ENCODE results near the gene NANS.
"Not testable (repeated sequence)": the region's sequence is repeated elsewhere in the genome, so short reads cannot be mapped to it uniquely, and the experiment has no call there.

NANS gene

DNA sequence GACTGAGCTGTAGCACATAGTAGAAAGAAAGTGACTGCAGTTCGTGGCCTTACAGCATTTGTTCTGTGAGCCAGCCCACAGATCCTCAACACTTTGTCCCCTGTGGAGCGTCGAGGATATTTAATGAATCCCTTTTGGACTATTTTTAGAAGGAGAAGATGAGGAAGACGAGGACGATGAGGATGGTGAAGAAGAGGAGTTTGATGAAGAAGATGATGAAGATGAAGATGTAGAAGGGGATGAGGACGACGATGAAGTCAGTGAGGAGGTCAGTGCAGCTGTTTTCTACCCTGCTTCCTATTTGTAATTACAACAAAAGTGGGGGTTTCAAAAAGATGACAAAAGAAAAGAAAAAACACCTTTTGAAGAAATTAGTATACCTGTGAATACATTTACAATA, 45.4 kb upstream of the NANS start:
- DNase-seq (ENCODE audit: low read depth): no peak
- no peak overlapping the region for H3K4me3 ChIP-seq (ENCODE audit: low read depth, low read length)
- in situ Hi-C loops (cut with HindIII; ENCODE audit: low sequenced_read_pairs): loop anchor here (5.0 kb wide), 1 partner anchor 49 kb away; no protein-coding TSS in a partner anchor
- TF ChIP-seq, protein P1, sequence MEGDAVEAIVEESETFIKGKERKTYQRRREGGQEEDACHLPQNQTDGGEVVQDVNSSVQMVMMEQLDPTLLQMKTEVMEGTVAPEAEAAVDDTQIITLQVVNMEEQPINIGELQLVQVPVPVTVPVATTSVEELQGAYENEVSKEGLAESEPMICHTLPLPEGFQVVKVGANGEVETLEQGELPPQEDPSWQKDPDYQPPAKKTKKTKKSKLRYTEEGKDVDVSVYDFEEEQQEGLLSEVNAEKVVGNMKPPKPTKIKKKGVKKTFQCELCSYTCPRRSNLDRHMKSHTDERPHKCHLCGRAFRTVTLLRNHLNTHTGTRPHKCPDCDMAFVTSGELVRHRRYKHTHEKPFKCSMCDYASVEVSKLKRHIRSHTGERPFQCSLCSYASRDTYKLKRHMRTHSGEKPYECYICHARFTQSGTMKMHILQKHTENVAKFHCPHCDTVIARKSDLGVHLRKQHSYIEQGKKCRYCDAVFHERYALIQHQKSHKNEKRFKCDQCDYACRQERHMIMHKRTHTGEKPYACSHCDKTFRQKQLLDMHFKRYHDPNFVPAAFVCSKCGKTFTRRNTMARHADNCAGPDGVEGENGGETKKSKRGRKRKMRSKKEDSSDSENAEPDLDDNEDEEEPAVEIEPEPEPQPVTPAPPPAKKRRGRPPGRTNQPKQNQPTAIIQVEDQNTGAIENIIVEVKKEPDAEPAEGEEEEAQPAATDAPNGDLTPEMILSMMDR (IDR thresholded peaks at IDR 0.05; ENCODE audit: low read depth, low read length, missing control alignments): no peak

DNA sequence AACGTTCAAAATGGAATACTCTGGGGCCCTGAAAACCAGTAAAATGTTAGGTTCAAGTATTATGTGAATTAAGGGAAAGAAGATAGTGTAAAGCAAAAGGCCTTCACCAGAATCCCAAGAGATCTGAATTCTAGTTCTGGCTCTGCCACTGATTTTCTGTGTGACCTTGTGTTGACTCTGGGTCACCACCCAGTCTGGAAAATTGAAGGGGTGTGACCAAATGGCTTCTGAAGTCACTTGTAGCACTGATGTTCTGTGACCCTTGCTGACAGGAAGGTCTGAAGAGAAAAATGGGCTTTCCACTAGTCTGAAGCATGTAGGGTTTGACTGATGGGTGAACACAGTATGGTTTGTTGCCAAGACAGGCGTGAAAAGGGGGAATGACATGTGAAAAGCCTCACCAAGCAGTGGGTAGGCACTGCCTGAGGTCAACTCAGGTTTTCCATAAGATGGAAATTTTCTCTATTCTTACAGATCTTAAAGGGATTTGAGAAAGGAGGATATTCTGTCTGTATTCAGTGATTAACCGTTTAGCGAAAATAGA, 40.3 kb upstream of the NANS start:
- in situ Hi-C loops (cut with HindIII; ENCODE audit: low sequenced_read_pairs): no loop called here
- DNase-seq (ENCODE audit: low read depth): no peak
- H3K4me3 ChIP-seq (ENCODE audit: low read depth, low read length): no peak overlapping the region
- TF ChIP-seq, protein P1 (IDR thresholded peaks at IDR 0.05; ENCODE audit: low read depth, low read length, missing control alignments): no peak

DNA sequence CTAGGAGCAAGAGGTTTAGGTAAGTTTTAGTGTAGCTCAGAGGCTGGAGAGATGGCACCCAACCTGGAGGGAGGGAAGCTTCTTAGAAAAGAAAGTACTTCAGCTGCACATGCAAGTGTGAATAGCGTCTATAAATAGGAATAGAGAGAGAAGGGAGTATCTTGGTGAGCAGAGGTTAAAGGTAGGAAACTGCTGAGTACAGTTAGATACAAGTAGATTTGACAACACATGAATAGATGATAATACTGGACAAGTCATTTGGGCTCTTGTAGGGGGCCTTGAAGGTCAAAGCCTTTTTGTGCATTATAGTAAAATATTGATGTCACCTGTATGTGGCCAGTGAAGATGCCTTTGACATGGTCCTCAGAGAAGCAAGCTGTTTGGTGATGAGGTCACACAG, 39.2 kb upstream of the NANS start:
- no peak overlapping the region for H3K4me3 ChIP-seq (ENCODE audit: low read depth, low read length)
- no peak for DNase-seq (ENCODE audit: low read depth)
- in situ Hi-C loops (cut with HindIII; ENCODE audit: low sequenced_read_pairs): no loop called here
- TF ChIP-seq, protein P1 (IDR thresholded peaks at IDR 0.05; ENCODE audit: low read depth, low read length, missing control alignments): no peak

DNA sequence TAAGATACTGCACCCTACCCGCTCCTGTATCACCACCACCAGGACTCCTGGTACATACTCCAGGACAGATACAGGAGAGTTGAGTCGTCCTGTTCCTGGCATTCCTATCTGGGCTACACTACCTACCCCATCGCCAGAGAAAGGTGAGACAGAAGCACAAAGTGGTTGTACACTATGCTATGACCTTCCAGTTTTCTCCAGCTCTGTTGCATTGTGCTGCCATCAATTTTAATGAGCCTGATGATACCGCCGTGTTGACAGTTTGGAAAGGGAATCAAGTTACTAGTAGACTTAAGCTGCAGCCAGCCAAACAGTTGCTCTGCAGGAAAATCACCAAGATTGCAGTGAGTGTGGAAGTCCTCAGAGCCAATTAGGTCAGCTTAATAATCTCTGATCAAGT, 38.2 kb upstream of the NANS start:
- no peak for DNase-seq (ENCODE audit: low read depth)
- TF ChIP-seq, protein P1 (IDR thresholded peaks at IDR 0.05; ENCODE audit: low read depth, low read length, missing control alignments): no peak
- in situ Hi-C loops (cut with HindIII; ENCODE audit: low sequenced_read_pairs): no loop called here
- no peak overlapping the region for H3K4me3 ChIP-seq (ENCODE audit: low read depth, low read length)

DNA sequence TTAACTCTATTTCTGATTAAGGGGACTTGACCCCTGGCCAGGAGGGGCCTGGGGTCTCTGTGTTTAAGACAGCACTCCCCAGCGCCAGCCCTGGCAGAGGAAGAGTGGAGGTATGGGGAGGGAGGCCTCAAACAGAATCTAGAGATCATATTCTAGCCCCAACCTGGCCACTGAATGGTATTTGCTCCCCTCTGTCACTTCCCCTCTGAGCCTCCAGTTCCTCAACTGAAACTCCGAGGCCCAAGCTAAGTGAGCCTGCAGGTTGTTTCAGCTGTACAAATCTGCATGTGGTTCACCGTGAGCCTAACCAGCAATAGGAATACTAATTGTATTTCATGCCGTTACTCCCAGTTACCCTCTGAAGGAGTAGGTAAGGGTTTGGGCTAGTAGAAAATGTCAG, 37.4 kb upstream of the NANS start:
- DNase-seq (ENCODE audit: low read depth): no peak
- no peak overlapping the region for H3K4me3 ChIP-seq (ENCODE audit: low read depth, low read length)
- in situ Hi-C loops (cut with HindIII; ENCODE audit: low sequenced_read_pairs): no loop called here
- TF ChIP-seq, protein P1 (IDR thresholded peaks at IDR 0.05; ENCODE audit: low read depth, low read length, missing control alignments): no peak

DNA sequence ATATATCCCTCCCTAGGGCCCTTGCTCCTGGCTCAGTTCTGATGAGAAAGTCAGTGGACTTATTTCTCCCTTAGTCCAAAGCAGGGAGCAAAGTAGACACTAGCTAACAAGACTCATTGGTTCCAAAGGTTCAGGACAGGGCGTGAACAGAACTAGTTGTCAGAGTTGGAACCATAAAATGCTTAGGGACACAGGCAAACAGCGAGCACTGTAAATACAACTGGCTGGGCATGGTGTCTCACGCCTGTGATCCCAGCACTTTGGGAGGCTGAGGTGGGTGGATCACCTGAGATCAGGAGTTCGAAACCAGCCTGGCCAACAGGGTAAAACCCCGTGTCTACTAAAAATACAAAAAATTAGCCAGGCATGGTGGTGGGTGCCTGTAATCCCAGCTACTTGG, 36.7 kb upstream of the NANS start:
- H3K4me3 ChIP-seq (ENCODE audit: low read depth, low read length); DNase-seq (ENCODE audit: low read depth); in situ Hi-C loops (cut with HindIII; ENCODE audit: low sequenced_read_pairs): not testable (repeated sequence)

DNA sequence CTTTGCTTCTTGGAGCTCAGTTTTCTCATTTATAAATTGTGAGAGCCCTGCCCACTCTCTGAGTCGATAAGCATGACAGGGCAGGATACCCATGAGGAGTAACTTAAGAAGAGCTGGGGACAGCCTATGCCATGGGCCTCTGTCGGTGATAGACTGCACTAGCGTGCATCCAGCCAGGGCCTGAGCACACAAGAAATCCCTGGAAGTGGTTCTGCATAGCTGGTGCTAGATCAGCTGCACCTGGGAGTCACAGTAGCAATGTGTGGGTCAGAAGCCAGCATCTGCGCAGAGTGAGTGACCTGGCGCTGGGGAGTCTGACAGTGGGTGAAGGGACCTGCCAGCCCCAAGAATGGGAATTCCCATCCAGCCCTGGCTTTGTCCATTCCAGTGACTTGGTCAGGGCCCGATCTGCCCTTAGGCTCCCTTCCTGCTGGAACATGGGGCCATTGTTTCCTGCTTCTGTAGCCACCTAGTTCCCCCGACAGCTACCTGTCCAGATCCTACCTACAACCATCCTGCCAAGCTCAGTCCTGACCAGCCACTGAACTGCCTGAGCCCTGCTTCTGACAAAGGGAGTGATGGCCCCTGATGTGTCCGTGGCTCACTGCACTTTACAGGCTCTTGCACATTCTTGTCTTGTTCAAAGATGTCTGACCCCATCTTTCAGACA, 35.9 kb upstream of the NANS start:
- in situ Hi-C loops (cut with HindIII; ENCODE audit: low sequenced_read_pairs): no loop called here
- TF ChIP-seq, protein P1 (IDR thresholded peaks at IDR 0.05; ENCODE audit: low read depth, low read length, missing control alignments): no peak
- DNase-seq (ENCODE audit: low read depth): no peak
- H3K4me3 ChIP-seq (ENCODE audit: low read depth, low read length): no peak overlapping the region

Data from astrocyte of the cerebellum (primary cell).